Liver (tissue), 3 donors: ENCODE data around the gene GTF2IRD1.

Experiments
- EGR1 ChIP-seq, 2 donors: IDR thresholded peaks; 2 replicates each; pipeline ENCODE4 v1.6.1; 2016 to 2018; ENCODE audit warnings: antibody characterized with exemption in 2 of 2, low read depth in 2 of 2
- HNF4G ChIP-seq: IDR thresholded peaks from 2 replicates; pipeline ENCODE4 v1.6.1; 2016; ENCODE audit warnings: antibody characterized with exemption
- NR2F2 ChIP-seq: IDR thresholded peaks from 2 replicates; pipeline ENCODE4 v1.6.1; 2016; ENCODE audit warnings: antibody characterized with exemption
- RAD21 ChIP-seq, 2 donors: IDR thresholded peaks; 2 replicates each; pipeline ENCODE4 v1.6.1; 2016; ENCODE audit warnings: antibody characterized with exemption in 2 of 2, mild to moderate bottlenecking in 2 of 2
- SP1 ChIP-seq: IDR thresholded peaks from 2 replicates; pipeline ENCODE4 v1.6.1; 2018; ENCODE audit warnings: antibody characterized with exemption, mild to moderate bottlenecking
- TAF1 ChIP-seq: conservative IDR thresholded peaks from 2 replicates; pipeline ENCODE4 v1.6.1; 2016; ENCODE audit warnings: antibody characterized with exemption, mild to moderate bottlenecking
- TF ChIP-seq, protein P1 (sequence below): fragments of 150-350 bp; IDR thresholded peaks from 2 replicates; pipeline ENCODE4 v1.5.1; 2017; ENCODE audit warnings: improper control_type of control experiment, low read depth, low read length; ENCODE audit not compliant: missing input control
- TF ChIP-seq, protein P2 (sequence below): IDR thresholded peaks from 2 replicates; pipeline ENCODE4 v1.6.1; 2016; ENCODE audit warnings: antibody characterized with exemption
- TF ChIP-seq, protein P3 (sequence below): IDR thresholded peaks from 2 replicates; pipeline ENCODE4 v1.6.1; 2016; ENCODE audit warnings: antibody characterized with exemption
- donor health status: healthy.
- donor health status: healthy.

DNA sequence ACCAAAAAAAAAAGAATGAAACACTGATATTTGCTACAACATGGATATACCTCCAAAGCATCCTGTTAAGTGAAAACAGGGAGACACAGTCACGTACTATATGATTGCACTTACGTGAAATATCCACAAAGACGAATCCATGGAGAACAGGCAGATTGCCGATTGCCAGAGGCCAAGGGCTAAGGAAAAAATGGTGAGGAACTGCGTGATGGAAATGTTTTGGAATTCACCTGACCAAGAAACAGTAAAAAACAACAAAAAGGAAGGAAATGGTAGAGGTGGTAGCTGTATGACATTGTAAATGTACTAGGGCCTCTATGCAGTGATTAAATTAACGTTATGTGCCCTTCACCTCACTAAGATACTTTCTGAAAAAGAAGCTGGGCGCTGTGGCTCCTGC lies 44.1 kb upstream of the GTF2IRD1 start:
- no peak for TF ChIP-seq EGR1 (IDR thresholded peaks at IDR 0.05; ENCODE audit: low read depth in 2 of 2)
- TF ChIP-seq, protein P1, sequence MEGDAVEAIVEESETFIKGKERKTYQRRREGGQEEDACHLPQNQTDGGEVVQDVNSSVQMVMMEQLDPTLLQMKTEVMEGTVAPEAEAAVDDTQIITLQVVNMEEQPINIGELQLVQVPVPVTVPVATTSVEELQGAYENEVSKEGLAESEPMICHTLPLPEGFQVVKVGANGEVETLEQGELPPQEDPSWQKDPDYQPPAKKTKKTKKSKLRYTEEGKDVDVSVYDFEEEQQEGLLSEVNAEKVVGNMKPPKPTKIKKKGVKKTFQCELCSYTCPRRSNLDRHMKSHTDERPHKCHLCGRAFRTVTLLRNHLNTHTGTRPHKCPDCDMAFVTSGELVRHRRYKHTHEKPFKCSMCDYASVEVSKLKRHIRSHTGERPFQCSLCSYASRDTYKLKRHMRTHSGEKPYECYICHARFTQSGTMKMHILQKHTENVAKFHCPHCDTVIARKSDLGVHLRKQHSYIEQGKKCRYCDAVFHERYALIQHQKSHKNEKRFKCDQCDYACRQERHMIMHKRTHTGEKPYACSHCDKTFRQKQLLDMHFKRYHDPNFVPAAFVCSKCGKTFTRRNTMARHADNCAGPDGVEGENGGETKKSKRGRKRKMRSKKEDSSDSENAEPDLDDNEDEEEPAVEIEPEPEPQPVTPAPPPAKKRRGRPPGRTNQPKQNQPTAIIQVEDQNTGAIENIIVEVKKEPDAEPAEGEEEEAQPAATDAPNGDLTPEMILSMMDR: no peak
- TF ChIP-seq, protein P2, sequence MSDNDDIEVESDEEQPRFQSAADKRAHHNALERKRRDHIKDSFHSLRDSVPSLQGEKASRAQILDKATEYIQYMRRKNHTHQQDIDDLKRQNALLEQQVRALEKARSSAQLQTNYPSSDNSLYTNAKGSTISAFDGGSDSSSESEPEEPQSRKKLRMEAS: no peak
- no peak for TF ChIP-seq HNF4G
- TF ChIP-seq SP1: no peak
- TF ChIP-seq RAD21 (IDR thresholded peaks at IDR 0.05): no peak
- TF ChIP-seq, protein P3, sequence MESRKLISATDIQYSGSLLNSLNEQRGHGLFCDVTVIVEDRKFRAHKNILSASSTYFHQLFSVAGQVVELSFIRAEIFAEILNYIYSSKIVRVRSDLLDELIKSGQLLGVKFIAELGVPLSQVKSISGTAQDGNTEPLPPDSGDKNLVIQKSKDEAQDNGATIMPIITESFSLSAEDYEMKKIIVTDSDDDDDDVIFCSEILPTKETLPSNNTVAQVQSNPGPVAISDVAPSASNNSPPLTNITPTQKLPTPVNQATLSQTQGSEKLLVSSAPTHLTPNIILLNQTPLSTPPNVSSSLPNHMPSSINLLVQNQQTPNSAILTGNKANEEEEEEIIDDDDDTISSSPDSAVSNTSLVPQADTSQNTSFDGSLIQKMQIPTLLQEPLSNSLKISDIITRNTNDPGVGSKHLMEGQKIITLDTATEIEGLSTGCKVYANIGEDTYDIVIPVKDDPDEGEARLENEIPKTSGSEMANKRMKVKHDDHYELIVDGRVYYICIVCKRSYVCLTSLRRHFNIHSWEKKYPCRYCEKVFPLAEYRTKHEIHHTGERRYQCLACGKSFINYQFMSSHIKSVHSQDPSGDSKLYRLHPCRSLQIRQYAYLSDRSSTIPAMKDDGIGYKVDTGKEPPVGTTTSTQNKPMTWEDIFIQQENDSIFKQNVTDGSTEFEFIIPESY: no peak
- no peak for TF ChIP-seq NR2F2
- TF ChIP-seq TAF1: no peak
